SHP77 treated with DMSO at 0.1 percent for 48 hours (cell line): Measurements from ENCODE around the gene PDCD6IP.
"Not testable (repeated sequence)": the region's sequence is repeated elsewhere in the genome, so short reads cannot be mapped to it uniquely, and the experiment has no call there.

Experiments
- DNase-seq: peaks from one replicate; lab custom pipeline; 2025; lab: John Stamatoyannopoulos, UW

The PDCD6IP gene

GRCh38 chr3:33798418-33799201, at the start of gene PDCD6IP:
Gene PDCD6IP, plus strand, starts transcription at chr3:33798630. Its CDS starts 99 bp downstream, at chr3:33798729.
- peak; percentile 75 for DNase-seq

GRCh38 chr3:33749546-33750210, 48.8 kb upstream of the PDCD6IP start:
- DNase-seq, result no peak

GRCh38 chr3:33750211-33750548, 48.2 kb upstream of the PDCD6IP start:
- DNase-seq, result no peak

- no peak for DNase-seq
Observed at GRCh38 chr3:33751336-33751735, 47.1 kb upstream of the PDCD6IP start.

- not testable (repeated sequence) for DNase-seq
Observed at GRCh38 chr3:33754391-33754790, 44.0 kb upstream of the PDCD6IP start.

- DNase-seq, result no peak
Observed at GRCh38 chr3:33758281-33758680, 40.1 kb upstream of the PDCD6IP start.

- no peak for DNase-seq
Observed at GRCh38 chr3:33758864-33759263, 39.6 kb upstream of the PDCD6IP start.

- DNase-seq, result no peak
Observed at GRCh38 chr3:33768578-33769330, 29.7 kb upstream of the PDCD6IP start.

- DNase-seq, result no peak
Observed at GRCh38 chr3:33773637-33774036, 24.8 kb upstream of the PDCD6IP start.

- no peak for DNase-seq
Observed at GRCh38 chr3:33775363-33775762, 23.1 kb upstream of the PDCD6IP start.

GRCh38 chr3:33777996-33778395, 20.4 kb upstream of the PDCD6IP start:
- DNase-seq, result no peak

GRCh38 chr3:33779751-33780150, 18.7 kb upstream of the PDCD6IP start:
- DNase-seq, result no peak

GRCh38 chr3:33781413-33781812, 17.0 kb upstream of the PDCD6IP start:
- DNase-seq, result not testable (repeated sequence)

- no peak for DNase-seq
Observed at GRCh38 chr3:33786565-33787327, 11.7 kb upstream of the PDCD6IP start.

- DNase-seq, result peak; percentile 47
Observed at GRCh38 chr3:33787328-33788009, 11.0 kb upstream of the PDCD6IP start.

GRCh38 chr3:33789183-33789954, 9.1 kb upstream of the PDCD6IP start:
- no peak for DNase-seq

GRCh38 chr3:33790091-33790490, 8.3 kb upstream of the PDCD6IP start:
- no peak for DNase-seq

- DNase-seq, result no peak
Observed at GRCh38 chr3:33791477-33792166, 6.8 kb upstream of the PDCD6IP start.

- DNase-seq, result no peak
Observed at GRCh38 chr3:33792167-33792892, 6.1 kb upstream of the PDCD6IP start.
